Stimulated activated CD4-positive, alpha-beta T cell treated with anti-CD3 and anti-CD28 coated beads, Interleukin-1b, Interleukin-23, amount 100 ng/mL, for 4 hours (primary cell): ENCODE data around the gene NAT16.

ENCODE experiments used
- DNase-seq, 2 donors: peaks; one replicate each; pipeline ENCODE4 v3.0.0-alpha.2; 2020; ENCODE audit warnings: low read depth in 2 of 2

NAT16 gene

DNA sequence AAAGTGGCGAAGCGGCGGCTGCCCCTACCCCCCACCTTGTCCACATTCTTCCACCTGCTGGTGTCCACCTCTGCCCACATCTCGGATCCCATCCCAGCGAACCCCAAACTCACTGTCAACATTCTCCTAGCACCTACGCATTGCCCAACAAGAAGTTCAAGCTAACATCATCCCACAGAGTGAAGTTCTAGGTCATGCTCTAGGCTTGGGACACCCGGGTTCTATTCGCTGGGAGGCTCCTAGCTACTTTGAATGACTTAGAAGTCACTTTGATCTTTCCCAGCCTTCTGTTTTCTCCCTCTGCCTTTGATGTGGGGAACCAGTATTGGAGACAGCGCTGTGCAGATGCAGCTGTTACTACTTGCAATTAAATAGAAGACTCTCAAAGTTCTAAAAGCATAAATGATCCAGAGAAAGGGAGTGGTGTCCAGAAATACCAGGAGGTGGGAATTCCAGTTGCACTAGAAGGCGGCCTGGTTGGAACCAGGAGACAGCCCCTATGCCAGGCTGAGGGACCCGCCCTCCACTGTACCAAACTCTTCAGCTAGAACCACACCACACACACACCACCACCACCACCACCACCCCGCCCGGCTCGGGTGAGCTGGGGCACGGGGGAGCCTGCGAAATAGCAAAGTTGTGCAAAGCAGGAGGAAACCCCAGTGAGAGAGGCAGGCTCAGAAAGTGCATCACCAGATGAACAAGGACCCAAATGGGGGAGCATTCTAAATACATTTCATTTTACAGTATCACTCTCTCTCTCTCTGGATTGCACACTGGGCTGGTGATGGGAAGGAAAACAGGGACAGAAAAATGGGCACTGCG, 9.3 kb downstream of the NAT16 start:
- no peak for DNase-seq

DNA sequence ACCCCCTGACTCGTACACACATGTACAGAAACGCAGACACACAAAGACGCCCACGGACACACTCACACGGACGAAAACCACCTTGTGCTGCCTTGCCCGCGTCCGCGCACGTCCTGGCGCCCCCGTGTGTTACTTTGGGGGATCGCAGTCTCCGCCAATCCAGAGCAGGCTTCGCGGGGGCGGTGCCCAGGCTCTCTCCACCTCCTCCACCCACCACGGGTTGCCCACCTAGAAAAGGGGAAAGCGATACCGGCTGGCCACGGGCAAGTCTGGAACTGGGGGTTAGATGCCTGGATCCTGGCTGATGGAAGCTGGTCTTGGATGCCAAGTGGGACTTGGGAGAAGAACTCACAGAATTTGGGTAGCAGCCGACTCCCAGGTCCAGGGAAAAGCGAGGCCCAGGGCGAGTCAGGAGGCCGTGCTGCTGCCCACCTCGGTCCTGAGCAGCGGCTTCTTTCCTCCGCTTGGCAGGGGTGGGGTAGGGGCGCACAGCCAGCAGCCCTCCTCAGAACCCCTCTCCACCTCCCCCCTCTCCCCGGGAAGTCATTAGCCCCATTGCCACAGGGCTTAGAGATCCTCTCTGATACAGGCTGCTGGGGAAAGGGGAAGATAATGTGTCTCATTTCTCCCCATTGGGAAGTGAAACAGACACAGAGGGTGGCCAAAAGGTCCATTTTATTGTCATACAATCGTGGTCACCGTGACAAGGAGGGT, 10.1 kb downstream of the NAT16 start:
- DNase-seq, result peak; percentile 79

DNA sequence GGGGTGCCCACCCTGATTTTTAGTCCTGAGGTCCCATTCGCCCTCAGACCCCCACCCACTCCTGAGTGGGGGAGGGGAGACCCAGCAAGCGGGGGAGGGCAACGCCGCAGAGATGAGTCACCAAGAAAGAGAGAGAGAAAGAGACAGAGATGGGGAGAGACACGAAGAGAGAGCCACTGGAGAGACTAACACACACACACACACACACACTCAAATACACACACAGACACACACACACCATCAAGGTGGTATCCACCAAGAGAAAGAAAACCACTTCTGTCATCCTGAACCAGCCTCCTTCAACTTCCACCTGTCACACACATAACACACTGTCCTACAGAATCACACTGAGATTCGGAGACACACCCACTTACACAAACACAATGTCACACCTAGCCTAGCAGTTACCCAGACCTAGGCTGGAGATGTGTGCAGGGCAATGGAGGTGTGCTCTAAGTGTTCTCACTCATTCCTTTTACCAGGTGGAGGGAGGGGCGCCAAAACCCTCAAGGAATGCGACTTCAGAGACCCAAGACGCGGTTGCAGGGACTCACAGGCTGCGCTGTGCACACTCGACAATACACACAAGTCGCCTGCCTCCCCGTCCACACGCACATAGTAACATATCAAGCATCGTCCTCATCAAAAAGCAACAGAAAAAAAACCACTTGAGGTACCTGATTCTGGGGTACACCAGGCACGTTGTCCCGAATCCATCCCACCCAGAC, 10.8 kb downstream of the NAT16 start:
- no peak for DNase-seq

DNA sequence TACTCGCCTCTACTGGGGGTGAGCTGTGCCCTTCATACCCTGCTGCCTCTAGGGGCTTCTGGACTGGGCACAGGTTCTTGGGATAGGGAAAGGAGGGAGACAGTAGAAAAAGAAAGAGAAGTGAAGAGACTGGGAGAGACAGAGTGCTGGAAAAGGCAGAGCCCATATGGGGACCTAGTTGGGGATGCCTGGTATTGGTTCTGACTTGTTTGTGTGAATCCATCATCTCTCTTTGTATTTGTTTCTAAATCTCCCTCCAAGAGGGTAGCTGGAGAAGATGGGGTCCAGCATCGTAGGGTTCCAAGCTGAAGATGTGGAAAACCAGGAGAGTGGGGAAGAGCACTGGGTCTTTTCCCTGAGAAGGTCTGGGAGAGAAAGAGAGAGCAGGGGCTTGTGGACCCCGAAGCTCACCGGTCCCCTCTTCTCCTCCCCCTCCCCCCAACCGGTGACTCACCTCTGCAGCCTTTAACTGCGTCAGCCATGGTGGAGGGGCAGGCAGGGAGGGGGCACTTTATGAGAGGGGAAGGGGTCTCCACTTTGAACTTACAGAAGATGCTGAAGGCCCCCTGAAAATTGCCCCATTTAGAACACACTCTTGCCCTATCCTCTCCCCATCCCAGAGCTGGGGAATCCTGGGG, 11.6 kb downstream of the NAT16 start:
- no peak for DNase-seq

DNA sequence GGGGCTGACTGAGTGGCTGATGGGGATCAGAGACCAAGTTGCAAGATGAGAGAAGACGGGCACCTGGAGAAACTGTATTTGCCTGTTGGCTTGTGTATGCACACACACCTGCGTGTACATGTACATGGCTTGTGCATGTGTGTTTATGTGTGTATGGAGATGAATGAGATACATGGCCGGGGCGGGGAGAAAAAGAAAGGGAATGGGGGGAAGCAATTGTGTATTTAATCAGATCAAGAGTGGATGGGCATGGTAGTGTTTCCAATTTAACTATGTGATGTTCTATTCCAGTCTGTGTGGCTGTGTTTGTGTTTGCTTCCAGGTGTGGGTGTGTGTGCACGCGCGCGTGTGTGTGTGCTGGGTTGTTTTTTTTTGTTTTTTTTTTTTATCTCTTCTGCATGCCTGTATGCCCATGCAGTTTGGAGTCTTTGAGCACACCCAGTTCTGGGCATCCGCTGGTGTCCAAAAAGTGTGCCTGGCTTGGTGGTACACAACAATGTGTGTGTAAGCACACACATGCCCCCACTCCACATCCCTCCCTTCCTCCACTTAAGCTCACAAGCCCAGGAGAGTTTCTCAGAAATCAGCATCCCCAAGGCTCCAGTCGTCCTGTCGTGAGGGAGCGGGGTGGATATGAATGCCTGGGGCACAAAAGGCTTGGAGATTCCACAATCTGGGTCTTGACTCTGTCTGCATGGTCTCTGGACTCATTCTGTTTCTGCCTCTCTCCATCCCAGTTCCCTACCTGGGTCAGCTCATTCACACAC, 12.3 kb downstream of the NAT16 start:
- DNase-seq, result no peak

DNA sequence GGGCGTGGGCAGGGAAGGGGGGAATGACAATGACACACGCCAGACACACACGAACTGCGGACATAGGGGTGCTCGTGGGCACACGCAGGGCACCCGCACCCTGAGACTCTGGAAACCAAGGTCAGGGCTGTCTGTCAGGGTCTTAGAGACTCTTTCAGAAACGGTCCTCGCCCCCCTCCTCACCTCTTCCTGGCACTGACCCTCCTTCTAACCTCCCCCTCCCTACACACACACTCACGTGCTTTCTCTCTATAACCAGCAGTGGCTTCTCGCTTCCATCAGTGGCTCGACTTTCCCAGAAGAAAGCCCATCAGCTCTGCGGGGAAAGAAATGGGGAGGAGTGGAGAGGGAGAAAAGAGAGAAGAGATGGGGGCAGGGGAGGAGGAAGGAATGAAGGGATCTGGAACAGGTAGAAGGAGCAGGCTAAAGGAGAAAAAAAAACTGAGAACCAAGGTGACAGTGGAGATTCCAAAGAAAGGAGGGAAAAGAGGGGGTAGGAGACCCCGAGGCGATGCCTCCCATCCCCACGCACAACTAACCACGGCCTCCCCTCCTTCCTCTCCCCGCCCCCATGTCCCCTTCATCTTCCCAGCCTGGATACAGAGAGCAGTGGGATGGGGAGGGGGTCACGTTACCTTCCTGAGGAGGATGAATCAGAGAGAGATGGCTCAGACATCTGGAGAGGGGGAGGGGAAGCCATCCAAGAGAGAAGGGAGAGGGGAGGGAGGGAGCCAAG, 13.0 kb downstream of the NAT16 start:
- no peak for DNase-seq

DNA sequence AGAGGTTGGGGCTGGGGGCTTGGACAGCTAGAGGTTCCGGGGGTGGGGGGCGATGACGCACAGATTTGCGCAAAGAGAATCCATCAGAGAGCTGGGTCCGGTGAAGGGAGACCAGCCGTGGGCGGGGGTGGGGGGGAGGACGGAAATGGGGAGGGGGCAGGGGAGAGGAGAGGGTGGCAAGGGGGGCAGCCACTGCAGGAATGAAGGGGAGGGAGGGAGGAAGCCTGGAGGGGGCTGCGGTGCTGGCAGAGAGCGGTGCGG, 13.5 kb downstream of the NAT16 start:
- DNase-seq, result no peak

DNA sequence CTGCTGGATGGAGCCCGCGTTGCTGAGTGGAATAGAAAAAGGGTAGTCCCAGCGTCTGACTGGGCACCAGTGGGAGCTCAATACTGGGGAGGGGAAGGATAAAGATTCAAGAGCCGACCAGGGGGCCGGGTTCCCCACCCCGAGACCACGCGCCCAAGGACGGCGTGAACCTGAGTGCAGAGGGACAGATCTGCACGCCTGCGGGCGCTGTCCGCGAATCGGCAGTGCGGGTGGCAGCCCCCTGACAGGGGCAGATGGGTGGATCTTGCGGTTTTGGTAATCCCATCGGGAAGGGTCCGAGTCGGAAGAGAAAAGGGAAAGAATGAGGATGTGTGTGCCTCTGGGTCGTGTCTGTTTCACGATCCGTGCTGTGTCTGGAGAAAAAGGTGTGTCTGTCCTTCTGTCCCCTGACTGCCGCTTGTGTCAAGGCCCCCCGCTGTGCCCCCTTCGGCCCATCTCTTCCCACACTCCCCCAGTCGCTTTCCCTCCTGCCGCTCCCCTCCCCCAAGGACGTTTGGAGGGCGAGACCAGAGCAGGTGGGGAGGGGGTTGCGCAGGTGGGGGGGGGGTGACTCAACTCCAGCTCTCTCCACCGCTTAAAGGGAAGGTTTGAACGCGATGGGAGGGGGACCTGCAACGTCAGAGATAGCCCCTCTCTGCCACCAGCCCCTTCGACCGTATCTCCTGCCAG, 14.0 kb downstream of the NAT16 start:
- DNase-seq, result no peak

DNA sequence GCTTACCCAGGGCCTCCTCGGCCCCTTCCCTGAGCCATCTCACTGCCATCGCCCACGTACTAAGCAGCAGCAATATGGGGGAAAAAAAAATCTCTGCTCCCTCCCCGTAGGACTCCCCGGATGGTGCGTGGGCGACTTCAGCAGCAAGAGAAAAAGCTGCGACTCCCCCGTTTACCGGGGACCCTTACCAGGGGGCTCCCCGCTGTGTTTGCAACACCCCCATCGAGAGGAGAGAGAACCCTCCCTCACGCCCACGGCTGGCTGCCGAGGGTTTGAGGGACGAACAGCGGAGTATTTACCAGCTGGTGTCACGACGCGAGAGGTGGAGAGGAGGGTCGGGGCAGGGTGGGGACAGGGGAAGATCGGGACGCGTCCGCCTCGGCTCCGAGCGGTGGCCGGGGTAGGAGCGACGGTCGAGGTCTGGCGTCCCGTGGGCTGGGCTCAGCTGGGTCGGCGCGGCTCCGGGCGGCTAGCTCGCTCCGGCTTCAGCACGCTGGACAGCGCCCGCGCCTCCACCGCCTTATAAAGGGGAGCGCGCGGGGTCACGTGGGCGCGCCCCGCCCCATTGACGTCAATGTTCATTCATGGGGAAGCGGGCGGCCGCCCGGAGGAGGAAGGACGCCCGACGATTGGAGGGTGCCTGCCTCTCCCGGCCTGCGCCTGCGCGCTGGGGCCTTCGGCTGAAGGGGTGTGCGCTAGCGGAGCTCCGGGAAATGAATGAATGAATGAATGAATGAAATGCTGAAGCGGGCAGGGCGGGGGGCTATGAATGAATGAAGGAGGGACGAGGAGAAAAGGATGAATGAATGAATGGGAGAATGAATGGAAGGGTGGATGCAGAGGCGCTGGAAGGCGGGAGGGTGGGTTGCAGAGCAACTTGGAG, 14.8 kb downstream of the NAT16 start, which contains the start of gene VGF:
VGF (minus strand) TSS at position 495 of the 883 bp plus-strand sequence. CDS start 726 bp downstream, outside the sequence.
- DNase-seq, result peak; percentile 84 to 90

DNA sequence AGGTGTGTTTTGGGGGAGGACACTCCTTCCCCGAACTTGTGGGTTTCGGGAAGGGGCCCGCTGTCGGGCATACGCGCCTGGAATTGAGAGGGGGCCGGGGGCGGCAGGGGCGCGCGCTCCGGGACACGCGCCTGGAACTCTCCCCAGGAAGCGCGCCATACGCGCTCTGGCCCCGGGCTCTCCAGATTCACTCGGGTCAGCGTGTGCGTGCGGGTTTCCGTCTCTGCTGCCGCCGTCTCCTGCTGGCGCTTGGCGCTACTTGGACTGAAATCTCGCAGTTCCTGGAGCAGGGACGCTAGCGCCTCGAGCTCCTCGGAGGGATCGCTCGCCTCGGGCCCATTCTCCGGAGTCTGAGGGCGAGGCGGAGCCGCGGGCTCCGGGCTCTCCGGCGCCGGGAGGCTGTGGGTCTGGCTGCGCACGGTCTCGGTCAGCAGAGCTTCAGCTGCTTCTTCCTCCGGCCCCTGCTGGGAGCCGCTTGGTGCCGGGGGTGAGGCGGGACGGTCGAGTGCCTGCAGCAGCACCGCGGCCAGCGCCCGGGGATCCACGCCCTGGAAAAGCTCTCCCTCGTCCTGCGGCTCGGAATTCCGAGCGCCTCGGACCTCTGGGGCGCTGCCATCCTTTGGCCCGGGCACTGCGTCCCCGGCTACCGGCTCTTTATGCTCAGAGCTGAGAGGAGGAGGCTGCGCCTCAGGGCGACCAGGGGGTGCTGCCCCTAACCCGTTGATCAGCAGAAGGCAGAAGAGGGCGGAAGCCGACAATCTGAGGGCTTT, 15.8 kb downstream of the NAT16 start:
- no peak for DNase-seq

DNA sequence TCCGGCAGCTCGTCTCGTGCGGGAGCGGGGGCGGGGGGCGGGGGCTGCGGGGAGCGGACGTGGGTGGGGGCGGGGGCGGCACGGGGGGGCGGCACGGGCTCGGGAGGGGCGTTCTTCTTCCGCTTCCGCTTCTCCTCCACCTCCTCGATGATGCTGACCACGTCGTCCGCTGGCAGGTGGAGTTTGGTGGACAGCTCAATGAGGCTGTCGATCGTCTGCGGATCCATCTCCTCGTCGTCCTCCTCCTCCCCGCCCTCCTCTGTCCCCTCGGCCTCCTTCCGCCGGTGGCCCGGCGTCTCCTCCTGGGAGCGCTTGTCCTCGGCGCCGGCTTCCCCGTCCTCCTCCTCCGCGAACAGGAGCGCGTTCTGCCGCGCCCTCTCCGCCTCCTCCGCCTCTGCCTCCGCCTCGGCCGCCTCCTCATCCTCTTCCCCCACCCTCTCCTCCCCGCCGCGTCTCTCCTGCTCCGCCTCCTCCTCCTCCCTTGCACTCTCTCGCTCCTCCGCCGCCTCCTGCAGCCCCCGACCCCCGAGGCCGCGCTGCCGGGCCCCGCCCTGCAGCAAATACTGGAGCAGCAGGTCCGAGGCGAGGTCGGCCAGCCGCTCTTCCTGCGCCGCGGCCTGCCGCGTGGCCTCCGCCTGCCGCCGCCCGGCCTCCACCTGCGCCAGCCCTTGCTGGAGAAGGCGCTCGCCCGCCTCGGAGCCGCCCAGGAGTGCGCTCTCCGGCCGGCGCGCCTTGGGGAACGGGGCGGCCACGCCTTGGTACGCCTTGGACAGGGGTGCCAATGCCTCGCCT, 16.6 kb downstream of the NAT16 start:
- DNase-seq, result no peak

DNA sequence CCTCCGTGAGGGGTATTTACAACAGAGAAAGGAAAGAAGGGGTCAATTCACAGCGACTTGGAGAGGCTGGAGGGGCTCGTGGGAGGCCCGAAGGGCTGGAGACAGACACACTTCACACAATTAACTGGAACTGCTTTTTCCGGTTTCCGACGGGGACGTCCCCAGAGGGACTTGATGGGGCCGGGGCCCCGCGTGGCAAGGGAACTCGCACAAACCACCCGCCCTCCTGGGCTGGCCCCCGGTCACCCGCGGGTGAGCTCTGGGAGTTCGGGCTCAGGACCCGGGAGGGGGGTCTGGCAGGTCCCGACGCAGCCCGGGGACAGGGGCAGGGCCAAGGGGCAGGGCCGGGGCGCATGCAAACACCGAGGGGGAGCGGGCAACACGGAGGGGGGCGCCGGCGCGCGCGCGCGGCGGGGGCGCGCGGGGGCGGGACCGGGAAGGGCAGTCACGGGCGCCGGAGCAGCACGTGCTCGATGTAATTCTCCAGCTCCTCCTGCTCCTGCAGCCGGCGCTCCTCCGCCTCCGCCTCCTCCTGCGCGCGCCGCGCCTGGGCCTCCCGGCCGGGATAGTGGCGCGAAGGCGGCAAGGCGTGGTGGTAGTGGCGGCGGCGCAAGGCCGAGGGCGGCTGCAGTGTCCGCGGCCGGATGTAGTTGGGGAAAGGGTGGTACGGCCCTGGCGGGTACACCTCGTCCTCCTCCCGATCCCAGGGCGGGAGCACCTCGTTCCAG, 17.4 kb downstream of the NAT16 start:
- no peak for DNase-seq

DNA sequence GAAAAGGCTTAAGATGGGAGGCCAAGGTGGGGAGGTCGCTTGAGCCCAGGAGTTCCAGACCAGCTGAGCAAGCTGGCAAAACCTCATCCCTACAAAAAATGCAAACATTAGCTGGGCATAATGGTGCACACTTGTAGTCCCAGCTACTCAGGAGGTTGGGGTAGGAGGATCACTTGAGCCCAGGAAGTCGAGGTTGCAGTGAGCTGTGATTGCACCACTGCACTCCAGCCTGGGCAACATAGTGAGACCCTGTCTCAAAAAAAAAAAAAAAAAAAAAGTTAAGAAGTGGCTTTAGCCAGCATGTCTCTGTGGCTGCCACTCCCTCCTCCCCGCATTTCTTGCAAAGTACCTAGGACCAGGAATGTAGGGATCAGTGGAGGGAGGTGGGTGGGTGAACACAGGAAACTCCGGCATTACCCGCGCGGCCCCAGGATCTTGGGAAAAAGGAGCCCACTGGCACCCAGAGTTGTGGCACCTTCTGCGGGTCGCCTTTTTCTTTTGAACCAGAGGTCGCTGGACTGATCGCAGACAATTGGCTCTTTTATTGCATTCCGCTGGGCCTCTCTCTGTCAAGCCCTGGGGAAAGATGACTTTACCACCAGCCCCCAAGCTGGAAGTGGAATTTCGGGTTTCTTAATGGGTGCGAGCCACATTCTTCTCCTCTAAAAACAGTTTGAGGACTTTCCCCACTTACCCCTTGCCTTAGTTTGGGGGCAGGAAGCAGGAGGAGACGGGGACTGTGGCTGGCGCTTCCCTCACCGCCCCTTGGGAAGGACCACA, 18.2 kb downstream of the NAT16 start:
- no peak for DNase-seq

DNA sequence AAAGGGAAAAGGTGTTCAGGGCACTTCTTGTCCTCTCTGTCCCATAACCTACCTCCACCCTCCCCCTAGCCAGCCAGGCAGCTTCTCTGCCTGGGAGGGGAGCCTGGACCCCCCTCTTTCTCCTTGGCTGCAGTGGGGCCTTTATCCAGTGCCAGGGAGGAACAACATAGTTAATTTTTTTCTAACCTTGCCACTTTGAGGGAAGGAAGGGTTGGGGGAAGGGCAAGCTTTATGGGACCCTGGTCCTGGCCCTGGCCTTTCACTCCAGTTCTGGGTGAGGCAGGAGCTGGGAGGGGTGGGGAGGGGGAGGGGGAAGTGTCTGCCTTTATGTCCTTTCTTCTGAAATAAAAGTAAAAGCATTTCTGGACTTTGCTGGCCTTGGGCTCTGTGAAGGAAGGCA, 19.2 kb downstream of the NAT16 start:
- no peak for DNase-seq

DNA sequence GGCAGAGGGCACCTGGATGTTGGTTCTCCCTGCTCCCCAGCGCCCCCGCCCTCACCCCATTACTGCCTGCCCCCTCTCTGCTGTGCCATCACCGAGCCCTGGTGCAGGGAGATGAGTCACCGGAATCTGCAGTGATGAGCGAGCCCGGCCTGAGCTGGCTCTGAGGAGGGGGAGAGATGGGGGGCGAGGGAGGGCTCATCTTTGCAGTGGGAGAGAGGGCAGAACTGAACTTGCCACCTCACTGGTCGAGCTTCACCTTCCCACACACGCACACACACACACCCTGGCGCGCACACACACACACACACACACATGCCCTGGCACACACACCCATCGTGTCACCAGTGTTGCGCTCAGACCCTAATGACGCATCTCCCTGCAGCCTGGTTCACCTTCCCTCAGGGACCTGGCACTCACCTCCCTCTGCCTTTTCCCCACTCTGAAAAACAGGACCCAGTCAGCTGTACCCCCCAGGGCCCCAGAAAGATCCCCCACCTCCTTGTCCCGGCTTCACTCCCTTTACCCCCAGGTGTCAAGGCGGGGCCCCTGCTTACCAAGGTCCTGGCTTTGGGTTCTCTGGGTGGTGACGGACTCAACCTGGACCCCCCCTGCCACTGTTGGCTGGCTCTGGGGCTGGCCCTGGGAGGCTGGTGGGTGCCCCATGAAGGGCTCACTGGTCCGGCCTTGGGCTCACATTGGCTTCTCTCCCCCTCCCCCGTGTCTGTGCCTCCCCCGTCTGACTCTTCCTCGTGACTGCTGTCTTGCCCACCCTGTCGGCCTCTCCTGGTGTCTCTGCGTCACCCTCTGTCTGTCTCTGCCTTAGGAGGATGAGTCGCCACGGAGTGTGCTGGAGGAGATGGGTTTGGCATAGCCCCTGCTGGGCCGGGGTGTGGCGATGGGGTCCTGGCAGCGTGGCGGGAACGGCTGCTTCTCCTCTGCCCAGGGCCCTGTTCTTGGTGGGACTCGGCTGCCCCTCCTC, 20.1 kb downstream of the NAT16 start:
- DNase-seq, result no peak
